ENCODE measurements around the gene GALNT18. TPM values are rescaled to one million over a fixed set of nuclear protein-coding genes. Genes with fewer than 3 reads are reported as not detected.

Gene GALNT18
- total RNA-seq, 1 experiment from 2014 or later = 9.2 TPM

- no peak for TF ChIP-seq CTCF (IDR thresholded peaks at IDR 0.05; ENCODE audit: unreplicated experiment)
- no peaks in the 10 kb centered on the region for H3K4me1 Mint-ChIP-seq (ENCODE audit: low read depth, unreplicated experiment)
- peaks cover 13% of the 10 kb centered on the region for H3K36me3 Mint-ChIP-seq (ENCODE audit: insufficient read depth, unreplicated experiment)
- no peak overlapping the region for H3K4me3 Mint-ChIP-seq (ENCODE audit: low read depth, unreplicated experiment)
- H3K27ac Mint-ChIP-seq (ENCODE audit: unreplicated experiment) = no peak overlapping the region
- intact Hi-C loops (cut with micrococcal nuclease; ENCODE audit: unreplicated experiment) = no loop called here
- no peak for DNase-seq
- H3K9me3 Mint-ChIP-seq (ENCODE audit: low read depth, unreplicated experiment) = peaks cover 8% of the 10 kb centered on the region
- CTCF ChIA-PET = no interaction called here
- no TSS peak for BruUV-seq (replicated peaks)
- H3K27me3 Mint-ChIP-seq (ENCODE audit: unreplicated experiment) = peaks cover 34% of the 10 kb centered on the region
These were observed 376.4 kb downstream of the GALNT18 start for GRCh38 chr11:11245453-11245852.

- H3K4me3 Mint-ChIP-seq (ENCODE audit: low read depth, unreplicated experiment) = no peak overlapping the region
- CTCF ChIA-PET = no interaction called here
- intact Hi-C loops (cut with micrococcal nuclease; ENCODE audit: unreplicated experiment) = no loop called here
- H3K27me3 Mint-ChIP-seq (ENCODE audit: unreplicated experiment) = peaks cover 34% of the 10 kb centered on the region
- peaks cover 13% of the 10 kb centered on the region for H3K36me3 Mint-ChIP-seq (ENCODE audit: insufficient read depth, unreplicated experiment)
- no peak overlapping the region for H3K27ac Mint-ChIP-seq (ENCODE audit: unreplicated experiment)
- BruUV-seq (replicated peaks) = no TSS peak
- H3K4me1 Mint-ChIP-seq (ENCODE audit: low read depth, unreplicated experiment) = no peaks in the 10 kb centered on the region
- TF ChIP-seq CTCF (IDR thresholded peaks at IDR 0.05; ENCODE audit: unreplicated experiment) = no peak
- DNase-seq = no peak
- H3K9me3 Mint-ChIP-seq (ENCODE audit: low read depth, unreplicated experiment) = peaks cover 8% of the 10 kb centered on the region
These were observed 377.2 kb downstream of the GALNT18 start for GRCh38 chr11:11244470-11245080.

GRCh38 chr11:11243590-11244469 is 378.0 kb downstream of the GALNT18 start:
- CTCF ChIA-PET = no interaction called here
- peaks cover 13% of the 10 kb centered on the region for H3K36me3 Mint-ChIP-seq (ENCODE audit: insufficient read depth, unreplicated experiment)
- BruUV-seq (replicated peaks) = no TSS peak
- no peak overlapping the region for H3K4me3 Mint-ChIP-seq (ENCODE audit: low read depth, unreplicated experiment)
- no peaks in the 10 kb centered on the region for H3K4me1 Mint-ChIP-seq (ENCODE audit: low read depth, unreplicated experiment)
- H3K27ac Mint-ChIP-seq (ENCODE audit: unreplicated experiment) = peak overlapping the region; percentile 48
- intact Hi-C loops (cut with micrococcal nuclease; ENCODE audit: unreplicated experiment) = no loop called here
- TF ChIP-seq CTCF (IDR thresholded peaks at IDR 0.05; ENCODE audit: unreplicated experiment) = no peak
- H3K27me3 Mint-ChIP-seq (ENCODE audit: unreplicated experiment) = peaks cover 34% of the 10 kb centered on the region
- H3K9me3 Mint-ChIP-seq (ENCODE audit: low read depth, unreplicated experiment) = peaks cover 8% of the 10 kb centered on the region
- peak; percentile 42 for DNase-seq

GRCh38 chr11:11243209-11243589 is 378.6 kb downstream of the GALNT18 start:
- peak overlapping the region; percentile 48 for H3K27ac Mint-ChIP-seq (ENCODE audit: unreplicated experiment)
- H3K9me3 Mint-ChIP-seq (ENCODE audit: low read depth, unreplicated experiment) = peaks cover 8% of the 10 kb centered on the region
- intact Hi-C loops (cut with micrococcal nuclease; ENCODE audit: unreplicated experiment) = no loop called here
- H3K36me3 Mint-ChIP-seq (ENCODE audit: insufficient read depth, unreplicated experiment) = peaks cover 13% of the 10 kb centered on the region
- H3K4me1 Mint-ChIP-seq (ENCODE audit: low read depth, unreplicated experiment) = no peaks in the 10 kb centered on the region
- BruUV-seq (replicated peaks) = no TSS peak
- no peak for TF ChIP-seq CTCF (IDR thresholded peaks at IDR 0.05; ENCODE audit: unreplicated experiment)
- H3K4me3 Mint-ChIP-seq (ENCODE audit: low read depth, unreplicated experiment) = no peak overlapping the region
- DNase-seq = no peak
- CTCF ChIA-PET = no interaction called here
- H3K27me3 Mint-ChIP-seq (ENCODE audit: unreplicated experiment) = peaks cover 38% of the 10 kb centered on the region

Data from Calu3 (cell line).